Natural killer cell (primary cell): ENCODE measurements around the gene SPAST. TPM values are rescaled to one million over a fixed set of nuclear protein-coding genes. Genes with fewer than 3 reads are reported as not detected.
"Not testable (repeated sequence)": the region's sequence is repeated elsewhere in the genome, so short reads cannot be mapped to it uniquely, and the experiment has no call there.

ENCODE experiments used
- ATAC-seq, 3 donors: fragments of 150-1000 bp in 2 of 3; fragments of 200-7000 bp in 1 of 3; cut with Tn5 transposase; 1 replicate in 1 of 3; 2 replicates in 2 of 3; pipeline ENCODE4 v1.10.0; 2021; ENCODE audit warnings: mild to moderate bottlenecking in 2 of 3, moderate library complexity in 2 of 3
- DNase-seq, 2 donors: peaks; one replicate each; pipeline versions ENCODE4 v3.0.0 to v3.0.0-alpha.2; 2013 to 2021; ENCODE audit warnings: mixed read lengths in 1 of 2
- H3K27ac ChIP-seq: one replicate; pipeline ENCODE4 v1.5.1; 2013; ENCODE audit warnings: mild to moderate bottlenecking, low read length
- H3K27me3 ChIP-seq: one replicate; pipeline ENCODE4 v1.6.1; 2013; ENCODE audit warnings: low read length; ENCODE audit not compliant: control insufficient read depth, insufficient read depth
- H3K36me3 ChIP-seq: one replicate; pipeline ENCODE4 v1.6.1; 2013; ENCODE audit warnings: low read length; ENCODE audit not compliant: control insufficient read depth, insufficient read depth
- H3K4me1 ChIP-seq: one replicate; pipeline ENCODE4 v1.6.1; 2013; ENCODE audit warnings: low read length; ENCODE audit not compliant: control insufficient read depth, insufficient read depth
- H3K4me3 ChIP-seq: one replicate; pipeline ENCODE4 v1.5.1; 2013; ENCODE audit warnings: low read length
- H3K9me3 ChIP-seq: one replicate; pipeline ENCODE4 v1.6.1; 2013; ENCODE audit warnings: low read length; ENCODE audit not compliant: control insufficient read depth, insufficient read depth
- H3K27ac Mint-ChIP-seq, 2 donors: one replicate each; pipeline ENCODE4 v1.8.0; 2022; ENCODE audit warnings: mild to moderate bottlenecking in 2 of 2, mixed read lengths in 2 of 2, moderate library complexity in 1 of 2
- H3K27me3 Mint-ChIP-seq, 2 donors: one replicate each; pipeline ENCODE4 v1.8.0; 2022; ENCODE audit warnings: low read depth in 2 of 2, mixed read lengths in 2 of 2
- H3K36me3 Mint-ChIP-seq: one replicate; pipeline ENCODE4 v1.8.0; 2022; ENCODE audit warnings: mixed read lengths
- H3K4me1 Mint-ChIP-seq, 2 donors: one replicate each; pipeline ENCODE4 v1.8.0; 2022; ENCODE audit warnings: mixed read lengths in 2 of 2
- H3K4me3 Mint-ChIP-seq: one replicate; pipeline ENCODE4 v1.8.0; 2022; ENCODE audit warnings: mild to moderate bottlenecking, moderate library complexity, mixed read lengths
- H3K9me3 Mint-ChIP-seq, 2 donors: one replicate each; pipeline ENCODE4 v1.8.0; 2022; ENCODE audit warnings: mixed read lengths in 2 of 2
- CTCF ChIP-seq: fragments of 200-600 bp; IDR thresholded peaks from one replicate; pipeline ENCODE4 v1.8.0; 2022; ENCODE audit warnings: antibody characterized with exemption
- WGBS: methylation state at CpG from one replicate; pipeline ENCODE4 v1.1.7; 2013; ENCODE audit warnings: missing lambda C conversion rate; ENCODE audit not compliant: insufficient coverage; 5-methylcytosine and 5-hydroxymethylcytosine counted together
- intact Hi-C: fragments of 100-400 bp; cut with micrococcal nuclease; formaldehyde crosslinking; loops from one replicate; pipeline ENCODE4 v1.14.2; 2022
- total RNA-seq, 4 donors: library from RNA; stranded (reverse); fragments of 120-200 nt in 1 of 4; gene quantifications; one replicate each; pipeline versions ENCODE4 v1.2.3 to v1.2.4, GENCODE V29; 2013 to 2022

SPAST gene
- total RNA-seq, 3 donors from 2014 or later (not counting 1 experiment from before 2014, with no cell fraction given), result 16.8 to 27.5 (median 22.5) TPM

DNA sequence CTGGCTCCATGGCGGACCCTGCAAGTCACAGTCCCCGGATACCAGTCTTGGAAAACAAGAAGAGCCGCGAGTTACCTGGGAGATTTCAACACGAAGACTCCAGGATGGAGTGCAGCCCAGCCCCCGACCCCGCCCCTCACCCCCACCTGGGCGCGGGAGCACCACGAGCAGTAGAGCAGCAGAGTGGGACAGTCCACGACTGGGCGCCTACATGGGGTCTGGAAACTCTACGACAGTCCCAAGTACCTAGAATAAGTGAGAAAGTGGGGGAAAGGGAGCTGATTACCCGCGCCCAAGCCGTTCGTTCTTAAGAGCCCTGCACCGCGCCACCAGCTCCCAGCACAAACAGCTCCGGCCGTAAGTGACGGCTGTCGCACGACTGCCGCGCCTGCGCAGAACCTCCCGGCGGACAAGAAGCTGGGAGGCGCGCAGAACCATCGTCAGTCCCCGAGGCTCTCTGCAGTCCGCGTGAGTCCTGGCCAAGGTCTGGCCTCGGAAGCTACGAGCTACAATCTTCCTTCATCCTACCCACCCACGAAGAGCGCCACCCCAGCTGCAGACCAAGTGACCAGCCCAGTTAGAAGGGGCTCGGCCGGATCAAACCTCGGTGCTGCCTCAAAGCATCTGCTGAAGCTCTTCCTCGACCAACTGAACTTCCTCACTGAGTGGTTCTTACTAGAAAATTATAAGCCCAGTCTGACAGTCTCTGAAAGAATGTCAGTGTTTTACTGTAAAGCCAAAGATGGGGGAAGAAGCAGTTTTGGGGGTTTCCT is 23.7 kb upstream of the SPAST start, which contains the start of gene DPY30:
Gene DPY30, minus strand, starts transcription at position 359 of the 773 bp plus-strand sequence. Its CDS starts 349 bp downstream, at position 10.
- H3K4me1 ChIP-seq, result peaks cover 10% of the 10 kb centered on the region
- intact Hi-C loops, result loop anchor here (1.0 kb wide), 1 partner anchor 24 kb away; the partner anchor contains the start of gene SPAST
- peak within 1 kb of the TSS; percentile 79 for H3K27ac ChIP-seq
- no peaks in the 10 kb centered on the region for H3K27me3 ChIP-seq
- no peaks in the 10 kb centered on the region for H3K9me3 ChIP-seq
- WGBS, result under 1% methylated on average over 41 of the region's 43 CpGs
- H3K36me3 ChIP-seq, result no peaks in the 10 kb centered on the region
- peak within 1 kb of the TSS; percentile 61 for H3K4me3 ChIP-seq
- no peaks in the 10 kb centered on the region for H3K36me3 Mint-ChIP-seq
- no peaks in the 10 kb centered on the region for H3K27me3 Mint-ChIP-seq
- H3K4me3 Mint-ChIP-seq, result peak within 1 kb of the TSS; percentile 95
- peak; percentile 97 to 98 (median 97) for ATAC-seq
- no peaks in the 10 kb centered on the region for H3K9me3 Mint-ChIP-seq
- H3K27ac Mint-ChIP-seq, result peak within 1 kb of the TSS; percentile 92 to 96
- no peak for TF ChIP-seq CTCF
- peaks cover 9 to 14% of the 10 kb centered on the region in 2 donors for H3K4me1 Mint-ChIP-seq
- DNase-seq, result peak; percentile 88 to 96

GRCh38 chr2:32043561-32043960 is 19.8 kb upstream of the SPAST start:
- TF ChIP-seq CTCF, result no peak
- no peaks in the 10 kb centered on the region for H3K36me3 Mint-ChIP-seq
- H3K4me1 Mint-ChIP-seq, result peaks cover 9 to 14% of the 10 kb centered on the region in 2 donors
- 77% methylated on average over 6 of the region's 7 CpGs for WGBS
- peaks cover 8% of the 10 kb centered on the region for H3K4me1 ChIP-seq
- no peak overlapping the region for H3K27ac ChIP-seq
- H3K9me3 Mint-ChIP-seq, result no peaks in the 10 kb centered on the region
- DNase-seq, result no peak
- intact Hi-C loops, result no loop called here
- H3K27me3 Mint-ChIP-seq, result no peaks in the 10 kb centered on the region
- H3K4me3 ChIP-seq, result no peak overlapping the region
- no peak overlapping the region for H3K27ac Mint-ChIP-seq
- H3K9me3 ChIP-seq, result no peaks in the 10 kb centered on the region
- no peaks in the 10 kb centered on the region for H3K36me3 ChIP-seq
- no peaks in the 10 kb centered on the region for H3K27me3 ChIP-seq
- no peak overlapping the region for H3K4me3 Mint-ChIP-seq
- ATAC-seq, result no peak

- H3K9me3 ChIP-seq, result no peaks in the 10 kb centered on the region
- Mint-ChIP-seq H3K9me3 (no peaks in the 10 kb centered on the region), H3K4me1 (no peaks in the 10 kb centered on the region), H3K36me3 (no peaks in the 10 kb centered on the region), H3K4me3 (no peak overlapping the region), H3K27me3 (no peaks in the 10 kb centered on the region), H3K27ac (no peak overlapping the region)
- ATAC-seq (no peak), DNase-seq (no peak)
- WGBS, result 97% methylated on average over 11 of the region's 11 CpGs
- no peaks in the 10 kb centered on the region for H3K27me3 ChIP-seq
- no peak overlapping the region for H3K4me3 ChIP-seq
- intact Hi-C loops, result no loop called here
- no peak for TF ChIP-seq CTCF
- no peaks in the 10 kb centered on the region for H3K4me1 ChIP-seq
- no peaks in the 10 kb centered on the region for H3K36me3 ChIP-seq
- H3K27ac ChIP-seq, result no peak overlapping the region
Measured at GRCh38 chr2:32051836-32052439, 11.4 kb upstream of the SPAST start.

- H3K27ac Mint-ChIP-seq, H3K36me3 ChIP-seq: not testable (repeated sequence)
Measured at GRCh38 chr2:32054583-32054982, 8.8 kb upstream of the SPAST start.

More at GRCh38 chr2:32054583-32054982, 8.8 kb upstream of the SPAST start:
- ATAC-seq, H3K27ac ChIP-seq, H3K36me3 Mint-ChIP-seq, H3K4me1 ChIP-seq, H3K27me3 ChIP-seq, H3K4me1 Mint-ChIP-seq, intact Hi-C loops, H3K27me3 Mint-ChIP-seq, H3K4me3 ChIP-seq, DNase-seq, H3K9me3 Mint-ChIP-seq, H3K4me3 Mint-ChIP-seq, H3K9me3 ChIP-seq: not testable (repeated sequence)
- 100% methylated on average over 1 of the region's 3 CpGs for WGBS
